Stimulated activated CD8-positive, alpha-beta memory T cell treated with anti-CD3 and anti-CD28 coated beads, Interleukin-12 subunit alpha, Interleukin-12 subunit beta, amount 100 ng/mL, for 24 hours (primary cell): ENCODE measurements around the gene MARCHF9.

Experiments
- DNase-seq: peaks from one replicate; pipeline ENCODE4 v3.0.0-alpha.2; 2020; ENCODE audit errors: extremely low read depth

MARCHF9 gene

GRCh38 chr12:57724003-57724935 is 30.6 kb upstream of the MARCHF9 start:
- DNase-seq: no peak

- DNase-seq: no peak
These were observed 29.8 kb upstream of the MARCHF9 start for GRCh38 chr12:57724936-57725740.

DNA sequence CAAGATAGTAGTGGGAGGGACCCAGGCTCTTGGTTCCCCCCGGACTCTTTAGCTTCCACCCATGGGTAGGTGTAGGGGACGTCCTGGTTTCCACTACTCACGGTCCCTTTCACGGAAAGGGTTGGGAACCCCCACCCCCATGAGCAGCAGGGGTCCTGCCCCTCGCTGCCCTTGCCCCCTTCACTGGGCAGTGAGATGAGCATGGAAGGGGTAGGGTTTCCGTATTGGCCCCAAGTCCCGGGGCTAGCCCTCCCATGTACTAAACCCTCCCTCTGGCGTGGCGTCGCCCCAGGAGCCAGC is 29.1 kb upstream of the MARCHF9 start:
- DNase-seq: no peak

GRCh38 chr12:57726151-57726883 is 28.6 kb upstream of the MARCHF9 start:
- no peak for DNase-seq

- DNase-seq: no peak
These were observed 27.8 kb upstream of the MARCHF9 start for GRCh38 chr12:57726884-57727757.

GRCh38 chr12:57727758-57728395 is 27.0 kb upstream of the MARCHF9 start:
- DNase-seq: no peak

DNA sequence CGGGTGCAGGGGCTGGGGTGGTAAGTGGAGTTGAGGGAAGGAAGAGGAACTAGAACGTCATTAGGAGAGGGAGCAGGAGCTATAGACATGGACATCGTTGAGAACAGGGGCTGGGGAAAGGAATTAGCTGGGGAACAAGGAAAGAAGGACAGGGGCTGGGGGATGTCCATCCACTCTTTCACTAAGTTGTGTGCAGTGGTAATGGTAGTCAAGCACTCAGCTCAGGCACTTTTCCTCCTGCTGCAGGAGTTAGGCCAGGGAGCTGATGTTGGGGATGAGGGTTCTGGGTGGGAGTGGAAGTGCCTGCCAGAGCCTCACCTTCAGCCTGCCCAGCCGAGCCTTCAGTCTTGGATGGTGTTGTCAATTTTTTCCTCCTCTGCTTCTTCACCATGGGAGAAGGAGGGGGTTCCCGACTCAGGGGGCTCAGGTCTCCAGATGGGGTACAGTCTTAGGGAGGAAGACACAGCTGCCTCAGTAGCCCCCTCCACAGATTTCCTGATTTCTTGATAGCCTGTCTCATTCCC is 25.5 kb upstream of the MARCHF9 start:
- DNase-seq: no peak

DNA sequence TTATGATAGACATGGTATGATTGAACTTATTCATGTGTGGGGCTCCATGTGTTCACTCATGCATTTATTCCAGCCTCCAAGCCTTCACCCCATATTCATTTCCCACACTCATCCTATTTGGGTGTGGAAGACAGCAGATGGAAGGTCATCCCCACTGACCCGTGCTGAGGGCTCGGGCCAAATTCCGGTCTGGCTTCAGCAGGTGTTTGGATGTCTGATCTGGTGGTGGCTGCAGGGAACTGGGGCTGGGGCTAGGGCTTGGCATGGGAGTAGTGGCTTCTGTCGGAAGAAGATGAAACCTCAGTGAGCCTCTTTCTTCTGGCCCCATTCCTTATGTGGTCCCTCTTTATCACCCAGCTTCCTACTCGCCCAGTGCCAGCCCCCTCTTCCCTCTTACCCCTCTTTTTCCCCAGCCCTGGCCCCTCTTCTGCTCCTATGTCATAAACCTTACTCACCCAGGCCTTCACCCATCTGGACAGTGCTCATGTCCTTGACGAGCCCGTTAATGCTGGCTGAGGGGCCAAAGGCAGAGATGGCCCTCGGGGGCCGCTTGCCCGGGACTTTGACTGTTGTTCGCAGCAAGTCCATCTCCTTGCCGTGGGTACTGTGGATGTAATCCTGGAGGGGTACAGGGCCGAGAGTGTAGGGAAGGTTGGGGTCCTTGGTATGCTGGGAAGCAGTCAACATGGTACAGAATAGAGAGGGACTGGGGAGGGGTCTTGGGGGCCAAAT is 24.4 kb upstream of the MARCHF9 start:
- DNase-seq: no peak

DNA sequence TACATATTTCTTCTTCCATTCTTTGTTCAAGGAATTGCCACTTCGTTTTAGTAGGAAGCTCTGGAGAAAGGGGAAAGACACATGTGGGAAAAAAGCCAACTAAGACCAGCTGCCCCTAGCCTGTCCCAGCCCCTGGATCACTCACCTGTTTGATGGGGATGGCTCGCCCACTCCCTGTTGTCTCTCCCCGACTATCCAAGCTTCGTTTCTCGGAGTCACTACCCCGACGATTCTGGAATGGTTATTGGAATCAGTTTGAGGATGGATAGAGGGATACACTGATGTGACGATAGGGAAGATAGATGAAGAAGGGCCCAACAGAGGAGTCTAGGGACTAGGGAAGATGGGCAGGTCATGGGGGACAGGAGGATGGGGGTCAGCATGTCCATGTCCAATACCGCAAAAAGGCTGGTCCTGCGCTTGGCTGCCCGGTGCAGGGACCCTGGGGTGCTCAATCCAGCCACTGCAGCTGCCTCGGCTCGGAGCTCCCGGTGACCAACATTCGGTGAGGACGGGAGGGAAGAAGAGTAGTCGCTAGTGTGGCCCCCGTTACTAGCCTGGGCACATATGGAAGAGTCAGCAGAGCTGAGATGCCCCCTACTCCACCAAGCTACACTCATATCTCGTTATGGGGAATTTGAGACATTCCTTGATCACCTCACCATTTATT is 23.4 kb upstream of the MARCHF9 start:
- DNase-seq: no peak

DNA sequence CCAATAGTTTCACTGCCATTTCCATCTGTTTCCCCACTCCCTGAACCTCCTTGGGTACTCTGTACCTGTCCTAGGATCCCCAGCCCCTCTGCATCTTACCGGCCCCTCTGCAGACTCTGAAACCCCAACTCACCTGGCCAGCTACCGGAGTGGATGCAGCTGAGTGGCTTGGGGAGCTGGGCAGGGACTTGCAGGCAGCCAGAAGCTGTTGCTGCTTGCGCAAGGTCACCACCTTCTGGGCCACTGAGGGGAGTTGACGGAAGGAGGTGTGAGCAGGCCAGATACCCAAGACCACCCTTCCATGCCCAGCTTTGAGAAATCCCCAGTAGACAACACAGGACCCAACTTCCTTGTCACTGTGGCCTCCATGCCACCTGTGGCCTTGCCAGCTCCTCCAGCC is 22.6 kb upstream of the MARCHF9 start:
- DNase-seq: no peak

- no peak for DNase-seq
These were observed 21.9 kb upstream of the MARCHF9 start for GRCh38 chr12:57732726-57733593.

- DNase-seq: no peak
These were observed 21.0 kb upstream of the MARCHF9 start for GRCh38 chr12:57733928-57734327.

DNA sequence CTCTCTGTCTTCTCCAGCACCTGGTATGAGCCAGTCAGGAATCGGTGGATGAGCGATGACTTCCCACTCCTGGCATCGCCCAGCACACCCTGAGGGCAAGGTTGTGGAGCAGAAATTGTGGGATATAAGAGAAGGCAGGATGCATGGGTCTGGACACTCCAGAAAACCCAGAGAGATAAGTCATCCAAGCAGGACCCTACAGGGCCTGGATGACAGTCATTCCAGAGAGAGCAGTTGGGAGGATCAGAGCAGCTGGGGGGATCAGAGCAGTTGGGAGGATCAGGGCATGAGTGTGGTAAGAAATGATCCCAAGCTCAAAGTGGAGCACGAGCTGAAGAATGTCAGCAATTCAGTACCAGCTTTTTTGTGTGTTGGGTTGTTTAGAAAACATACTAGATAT is 20.3 kb upstream of the MARCHF9 start:
- no peak for DNase-seq

DNA sequence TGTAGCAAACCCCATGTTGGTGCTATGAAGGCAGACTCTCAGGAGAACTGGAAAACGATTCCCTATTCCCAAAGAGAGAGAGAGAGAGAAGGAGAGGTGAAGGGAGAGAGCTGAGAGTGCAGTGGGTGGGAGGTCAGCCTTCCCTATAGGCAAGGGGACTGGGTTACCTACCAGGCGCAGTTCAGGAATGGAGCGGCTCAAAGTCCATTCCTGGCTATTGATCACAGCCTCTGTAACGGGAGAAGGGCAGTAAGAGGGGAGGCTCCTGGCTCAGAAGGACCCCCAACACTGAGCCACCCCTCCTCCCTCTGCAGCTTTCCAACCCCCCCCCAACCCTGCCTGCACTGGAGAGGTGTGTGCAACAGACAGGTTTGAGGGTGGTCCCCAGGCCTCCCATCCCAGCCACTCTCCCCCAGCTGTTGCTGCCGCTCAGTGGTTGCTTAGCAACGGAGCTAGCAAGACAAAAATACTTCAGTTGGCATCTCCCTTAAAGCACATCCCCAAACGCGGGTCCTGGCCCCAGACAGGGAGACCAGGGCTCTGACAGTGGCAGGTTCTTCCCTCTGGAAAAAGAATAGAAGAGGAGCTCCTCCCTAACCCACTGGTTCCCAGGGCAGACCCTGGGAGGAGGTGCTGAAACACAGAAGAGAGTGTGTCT is 19.6 kb upstream of the MARCHF9 start:
- no peak for DNase-seq

DNA sequence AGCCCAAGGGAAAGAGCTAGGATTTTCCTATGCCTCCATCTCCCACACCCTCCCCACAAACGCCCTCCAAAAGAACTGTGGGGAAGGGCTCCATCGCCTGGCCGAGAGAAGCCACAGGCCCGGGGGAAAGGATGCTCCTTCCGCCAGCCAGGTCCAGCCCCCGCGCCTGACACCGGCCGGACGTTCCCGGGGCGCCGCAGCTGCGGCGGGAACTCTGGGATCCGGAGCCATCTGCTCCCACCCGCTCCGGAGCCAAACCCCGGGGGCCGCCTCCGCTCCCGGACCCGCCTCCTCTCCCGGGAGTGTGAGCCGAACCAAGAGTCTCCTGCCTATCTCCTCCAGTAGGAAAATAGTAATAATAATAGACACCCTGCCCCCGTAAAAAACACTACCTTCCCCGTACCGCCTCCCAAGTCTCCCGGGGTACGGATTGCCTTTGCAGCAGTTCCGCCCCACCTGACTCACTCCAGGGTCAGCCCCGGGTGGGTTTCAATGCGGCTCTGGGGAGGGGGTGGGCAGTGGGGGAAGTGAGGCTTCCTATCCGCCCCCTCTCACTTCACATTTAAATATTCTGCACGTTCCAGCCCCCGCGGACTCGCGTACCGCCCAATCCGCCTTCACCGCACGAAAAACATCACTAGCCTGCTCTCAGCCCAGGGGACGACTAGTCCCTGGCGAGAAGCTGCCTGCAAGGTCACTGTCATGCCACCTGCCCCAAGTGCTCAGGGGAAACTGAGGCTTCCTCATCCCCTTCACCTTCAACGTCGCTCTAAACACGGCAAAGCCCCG is 18.8 kb upstream of the MARCHF9 start:
- DNase-seq: no peak

- DNase-seq: no peak
These were observed 18.0 kb upstream of the MARCHF9 start for GRCh38 chr12:57736741-57737466.
